GM19468 (cell line): ENCODE measurements around the gene SLC25A4.
"Not testable (repeated sequence)": the region's sequence is repeated elsewhere in the genome, so short reads cannot be mapped to it uniquely, and the experiment has no call there.

Experiments
- ATAC-seq: cut with Tn5 transposase; IDR thresholded peaks from one replicate; pipeline ENCODE4 v1.9.1; 2021; ENCODE audit warnings: mild to moderate bottlenecking, moderate library complexity, moderate number of reproducible peaks; ENCODE audit not compliant: unreplicated experiment; ENCODE audit errors: extremely low read depth

SLC25A4 gene

GRCh38 chr4:185171373-185172071 lies 28.5 kb downstream of the SLC25A4 start:
- ATAC-seq = peak; percentile 31

- no peak for ATAC-seq
Measured at GRCh38 chr4:185179488-185179887, 36.4 kb downstream of the SLC25A4 start.

GRCh38 chr4:185182239-185182638 lies 39.2 kb downstream of the SLC25A4 start:
- ATAC-seq = no peak

- no peak for ATAC-seq
Measured at GRCh38 chr4:185183622-185184281, 40.7 kb downstream of the SLC25A4 start.

DNA sequence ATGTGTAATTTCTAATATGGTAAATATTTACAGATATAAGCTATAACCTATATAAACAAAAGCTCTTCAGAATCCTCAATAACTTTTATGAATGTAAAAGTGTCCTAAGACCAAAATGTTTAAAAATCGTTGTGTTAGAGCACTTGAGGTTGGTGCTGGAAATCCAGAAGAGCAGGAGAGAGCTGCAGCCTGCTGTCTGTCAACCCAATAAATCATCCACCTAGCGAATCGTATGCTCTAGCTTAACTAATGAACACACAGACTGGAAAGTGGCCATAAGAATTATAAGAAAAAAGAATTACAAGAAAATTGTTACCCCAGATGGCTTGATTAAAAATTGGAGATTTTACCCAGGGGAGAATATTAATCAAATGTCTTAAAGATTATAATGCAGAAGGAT lies 43.7 kb downstream of the SLC25A4 start:
- no peak for ATAC-seq

- ATAC-seq = no peak
Measured at GRCh38 chr4:185189606-185190305, 46.7 kb downstream of the SLC25A4 start.

- ATAC-seq = no peak
Measured at GRCh38 chr4:185190306-185190856, 47.3 kb downstream of the SLC25A4 start.

DNA sequence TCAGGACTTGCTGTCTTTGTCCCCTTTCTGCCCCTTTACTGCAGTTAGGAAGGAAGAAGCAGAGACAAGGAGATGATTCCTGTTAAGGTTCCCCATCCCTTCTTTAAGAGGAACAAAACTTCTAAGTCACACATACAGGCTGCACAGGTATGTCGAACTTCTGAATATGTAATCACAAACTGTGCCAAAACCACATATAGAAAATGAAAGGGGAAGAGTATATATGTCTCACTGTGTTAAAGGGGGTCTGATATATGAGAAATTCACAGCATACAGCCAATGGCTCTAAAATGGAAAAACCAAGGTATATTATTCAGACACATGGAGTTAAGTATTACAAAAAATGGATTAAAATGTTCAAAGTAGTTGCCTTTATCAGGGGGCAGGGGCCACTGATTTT lies 49.0 kb downstream of the SLC25A4 start:
- ATAC-seq = peak; percentile 76

GRCh38 chr4:185194924-185195888 lies 52.1 kb downstream of the SLC25A4 start:
- ATAC-seq = no peak

- ATAC-seq = no peak
Measured at GRCh38 chr4:185196437-185196836, 53.4 kb downstream of the SLC25A4 start.

GRCh38 chr4:185198189-185198588 lies 55.1 kb downstream of the SLC25A4 start:
- ATAC-seq = not testable (repeated sequence)
